Neural progenitor cell (in vitro differentiated cells): ENCODE results near the gene RAB23. TPM values are rescaled to one million over a fixed set of nuclear protein-coding genes. Genes with fewer than 3 reads are reported as not detected.
A peak's percentile ranks its signal among the peaks of the same experiment; 100 is the strongest.

ENCODE experiments used
- DNase-seq: peaks from one replicate; pipeline ENCODE4 v3.0.0-alpha.2; 2016; ENCODE audit warnings: low spot score
- H2AFZ ChIP-seq: fragments of 200-600 bp; sonication (generic); replicated peaks from 2 replicates; pipeline ENCODE4 v1.6.1; 2016; ENCODE audit warnings: antibody characterized with exemption
- H3F3A ChIP-seq: fragments of 200-600 bp; sonication (generic); 2 replicates; pipeline ENCODE4 v1.6.1; 2016; ENCODE audit warnings: antibody characterized with exemption, low read depth
- H3K27ac ChIP-seq: fragments of 200-600 bp; sonication (generic); 2 replicates; pipeline ENCODE4 v1.5.1; 2016; ENCODE audit warnings: mild to moderate bottlenecking
- H3K27me3 ChIP-seq: fragments of 200-600 bp; sonication (generic); 2 replicates; pipeline ENCODE4 v1.6.1; 2016; ENCODE audit warnings: mild to moderate bottlenecking, moderate library complexity
- H3K36me3 ChIP-seq: fragments of 200-600 bp; sonication (generic); 2 replicates; pipeline ENCODE4 v1.5.1; 2016
- H3K4me1 ChIP-seq: fragments of 200-600 bp; sonication (generic); 2 replicates; pipeline ENCODE4 v1.6.1; 2016; ENCODE audit warnings: mixed run types
- H3K4me2 ChIP-seq: fragments of 200-600 bp; sonication (generic); 2 replicates; pipeline ENCODE4 v1.6.1; 2016
- H3K4me3 ChIP-seq: fragments of 200-600 bp; sonication (generic); 2 replicates; pipeline ENCODE4 v1.5.1; 2016
- H3K79me2 ChIP-seq: fragments of 200-600 bp; sonication (generic); 2 replicates; pipeline ENCODE4 v1.6.1; 2016; ENCODE audit warnings: low read depth
- H3K9ac ChIP-seq: fragments of 200-600 bp; sonication (generic); 2 replicates; pipeline ENCODE4 v1.6.1; 2016
- H3K9me3 ChIP-seq: fragments of 200-600 bp; sonication (generic); 2 replicates; pipeline ENCODE4 v1.5.1; 2016; ENCODE audit warnings: low read depth
- H4K20me1 ChIP-seq: fragments of 200-600 bp; sonication (generic); 2 replicates; pipeline ENCODE4 v1.6.1; 2016; ENCODE audit warnings: low read depth
- H3K27ac Mint-ChIP-seq: 3 replicates; pipeline ENCODE4 v1.8.0; 2021; ENCODE audit warnings: mixed read lengths
- H3K27me3 Mint-ChIP-seq: 2 replicates; pipeline ENCODE4 v1.8.0; 2022; ENCODE audit warnings: low read depth, mild to moderate bottlenecking, inconsistent platforms, moderate library complexity, mixed read lengths; ENCODE audit not compliant: insufficient read depth
- H3K36me3 Mint-ChIP-seq: 3 replicates; pipeline ENCODE4 v1.8.0; 2021; ENCODE audit warnings: mixed read lengths
- H3K4me1 Mint-ChIP-seq: 3 replicates; pipeline ENCODE4 v1.8.0; 2021; ENCODE audit warnings: mixed read lengths
- H3K4me3 Mint-ChIP-seq: 3 replicates; pipeline ENCODE4 v1.8.0; 2021; ENCODE audit warnings: mild to moderate bottlenecking, moderate library complexity, mixed read lengths
- H3K9me3 Mint-ChIP-seq: 3 replicates; pipeline ENCODE4 v1.8.0; 2020; ENCODE audit warnings: mixed read lengths
- CTCF ChIP-seq: fragments of 200-600 bp; sonication (generic); IDR thresholded peaks from 2 replicates; pipeline ENCODE4 v1.5.1; 2017; ENCODE audit warnings: antibody characterized with exemption, mild to moderate bottlenecking
- EZH2 ChIP-seq: fragments of 200-600 bp; sonication (generic); IDR thresholded peaks from 2 replicates; pipeline ENCODE4 v1.6.1; 2017; ENCODE audit warnings: antibody characterized with exemption, mild to moderate bottlenecking, moderate library complexity
- EZH2phosphoT487 ChIP-seq: fragments of 200-600 bp; sonication (generic); IDR thresholded peaks from 2 replicates; pipeline ENCODE4 v1.6.1; 2017; ENCODE audit warnings: antibody characterized with exemption
- total RNA-seq: library from RNA; depleted of rRNA; stranded (reverse); fragments of >200 nt; gene quantifications from 2 replicates; pipeline ENCODE4 v1.2.3, GENCODE V29; 2015; ENCODE audit warnings: low replicate concordance

Gene RAB23
- total RNA-seq, 1 donor from 2014 or later: 43.7 TPM

- no peaks in the 10 kb centered on the region for H3K36me3 ChIP-seq
- peaks cover 22% of the 10 kb centered on the region for H3K4me1 ChIP-seq
- H3K4me2 ChIP-seq: no peak overlapping the region
- Mint-ChIP-seq H3K36me3 (no peaks in the 10 kb centered on the region), H3K9me3 (no peaks in the 10 kb centered on the region), H3K27ac (no peak overlapping the region), H3K4me3 (no peak overlapping the region), H3K27me3 (peaks cover 4% of the 10 kb centered on the region), H3K4me1 (peaks cover 15% of the 10 kb centered on the region)
- H3K4me3 ChIP-seq: no peak overlapping the region
- no peaks in the 10 kb centered on the region for H4K20me1 ChIP-seq
- H3K27me3 ChIP-seq: no peaks in the 10 kb centered on the region
- H3K27ac ChIP-seq: no peak overlapping the region
- H2AFZ ChIP-seq: no peak overlapping the region
- no peak for DNase-seq
- TF ChIP-seq CTCF (no peak), EZH2 (no peak), EZH2phosphoT487 (no peak)
- H3K9me3 ChIP-seq: no peaks in the 10 kb centered on the region
- no peak overlapping the region for H3K9ac ChIP-seq
- no peaks in the 10 kb centered on the region for H3K79me2 ChIP-seq
- H3F3A ChIP-seq: no peaks in the 10 kb centered on the region
These were observed 34.4 kb upstream of the RAB23 start for GRCh38 chr6:57256541-57256940.

GRCh38 chr6:57255451-57256169, 33.5 kb upstream of the RAB23 start:
- Mint-ChIP-seq H3K4me3 (no peak overlapping the region), H3K9me3 (no peaks in the 10 kb centered on the region), H3K4me1 (peaks cover 15% of the 10 kb centered on the region), H3K36me3 (no peaks in the 10 kb centered on the region), H3K27me3 (peaks cover 4% of the 10 kb centered on the region), H3K27ac (no peak overlapping the region)
- no peaks in the 10 kb centered on the region for H4K20me1 ChIP-seq
- no peak overlapping the region for H3K4me3 ChIP-seq
- H3K27ac ChIP-seq: no peak overlapping the region
- DNase-seq: no peak
- no peaks in the 10 kb centered on the region for H3K36me3 ChIP-seq
- H2AFZ ChIP-seq: no peak overlapping the region
- TF ChIP-seq CTCF (no peak), EZH2 (no peak), EZH2phosphoT487 (no peak)
- H3K9ac ChIP-seq: no peak overlapping the region
- no peaks in the 10 kb centered on the region for H3F3A ChIP-seq
- H3K4me1 ChIP-seq: peaks cover 22% of the 10 kb centered on the region
- H3K27me3 ChIP-seq: no peaks in the 10 kb centered on the region
- no peaks in the 10 kb centered on the region for H3K9me3 ChIP-seq
- no peak overlapping the region for H3K4me2 ChIP-seq
- H3K79me2 ChIP-seq: no peaks in the 10 kb centered on the region

- no peak overlapping the region for H3K4me3 ChIP-seq
- no peaks in the 10 kb centered on the region for H3K9me3 Mint-ChIP-seq
- no peaks in the 10 kb centered on the region for H3K36me3 ChIP-seq
- peaks cover 15% of the 10 kb centered on the region for H3K4me1 Mint-ChIP-seq
- TF ChIP-seq EZH2 (no peak), CTCF (no peak), EZH2phosphoT487 (no peak)
- H3K27ac Mint-ChIP-seq: peak overlapping the region; percentile 3
- peaks cover 4% of the 10 kb centered on the region for H3K27me3 Mint-ChIP-seq
- no peaks in the 10 kb centered on the region for H3K79me2 ChIP-seq
- no peak overlapping the region for H3K27ac ChIP-seq
- H4K20me1 ChIP-seq: no peaks in the 10 kb centered on the region
- peaks cover 22% of the 10 kb centered on the region for H3K4me1 ChIP-seq
- H3F3A ChIP-seq: no peaks in the 10 kb centered on the region
- no peak overlapping the region for H3K9ac ChIP-seq
- H3K27me3 ChIP-seq: no peaks in the 10 kb centered on the region
- DNase-seq: peak; percentile 64
- H3K4me2 ChIP-seq: peak overlapping the region; percentile 51
- no peak overlapping the region for H2AFZ ChIP-seq
- H3K4me3 Mint-ChIP-seq: no peak overlapping the region
- H3K36me3 Mint-ChIP-seq: no peaks in the 10 kb centered on the region
- no peaks in the 10 kb centered on the region for H3K9me3 ChIP-seq
These were observed 32.1 kb upstream of the RAB23 start for GRCh38 chr6:57254055-57254717.
